ENCODE results near the gene ABHD2. TPM values are rescaled to one million over a fixed set of nuclear protein-coding genes. Genes with fewer than 3 reads are reported as not detected.

The ABHD2 gene
- total RNA-seq, 1 donor from 2014 or later: 202 TPM

DNA sequence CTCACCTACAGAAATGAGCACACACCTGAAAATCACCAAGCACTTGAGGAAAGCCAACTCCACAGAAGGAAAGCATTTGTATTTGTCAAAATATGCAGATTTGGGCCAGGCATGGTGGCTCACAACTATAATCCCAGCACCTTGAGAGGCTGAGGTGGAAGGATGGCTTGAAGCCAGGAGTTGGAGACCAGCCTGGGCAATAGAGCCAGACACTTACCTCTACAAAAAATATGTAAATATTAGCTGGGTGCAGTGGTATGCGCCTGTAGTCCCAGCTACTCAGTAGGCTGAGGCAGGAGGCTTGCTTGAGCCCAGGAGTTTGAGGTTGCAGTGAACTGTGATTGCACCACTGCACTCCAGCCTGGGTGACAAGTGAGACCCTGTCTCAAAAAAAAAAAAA, 120.8 kb downstream of the ABHD2 start:
- TF ChIP-seq, protein P1, sequence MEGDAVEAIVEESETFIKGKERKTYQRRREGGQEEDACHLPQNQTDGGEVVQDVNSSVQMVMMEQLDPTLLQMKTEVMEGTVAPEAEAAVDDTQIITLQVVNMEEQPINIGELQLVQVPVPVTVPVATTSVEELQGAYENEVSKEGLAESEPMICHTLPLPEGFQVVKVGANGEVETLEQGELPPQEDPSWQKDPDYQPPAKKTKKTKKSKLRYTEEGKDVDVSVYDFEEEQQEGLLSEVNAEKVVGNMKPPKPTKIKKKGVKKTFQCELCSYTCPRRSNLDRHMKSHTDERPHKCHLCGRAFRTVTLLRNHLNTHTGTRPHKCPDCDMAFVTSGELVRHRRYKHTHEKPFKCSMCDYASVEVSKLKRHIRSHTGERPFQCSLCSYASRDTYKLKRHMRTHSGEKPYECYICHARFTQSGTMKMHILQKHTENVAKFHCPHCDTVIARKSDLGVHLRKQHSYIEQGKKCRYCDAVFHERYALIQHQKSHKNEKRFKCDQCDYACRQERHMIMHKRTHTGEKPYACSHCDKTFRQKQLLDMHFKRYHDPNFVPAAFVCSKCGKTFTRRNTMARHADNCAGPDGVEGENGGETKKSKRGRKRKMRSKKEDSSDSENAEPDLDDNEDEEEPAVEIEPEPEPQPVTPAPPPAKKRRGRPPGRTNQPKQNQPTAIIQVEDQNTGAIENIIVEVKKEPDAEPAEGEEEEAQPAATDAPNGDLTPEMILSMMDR (IDR thresholded peaks at IDR 0.05): no peak
- intact Hi-C loops (cut with DNase I): no loop called here
- Histone ChIP-seq H3K36me3 (no peaks in the 10 kb centered on the region), H3K27me3 (ENCODE audit: low read depth) (no peaks in the 10 kb centered on the region), H3K4me3 (no peak overlapping the region), H3K9me3 (no peaks in the 10 kb centered on the region), H3K4me1 (peaks cover 9% of the 10 kb centered on the region), H3K27ac (no peak overlapping the region)
- DNase-seq (no peak), ATAC-seq (peak; percentile 67 to 74)

DNA sequence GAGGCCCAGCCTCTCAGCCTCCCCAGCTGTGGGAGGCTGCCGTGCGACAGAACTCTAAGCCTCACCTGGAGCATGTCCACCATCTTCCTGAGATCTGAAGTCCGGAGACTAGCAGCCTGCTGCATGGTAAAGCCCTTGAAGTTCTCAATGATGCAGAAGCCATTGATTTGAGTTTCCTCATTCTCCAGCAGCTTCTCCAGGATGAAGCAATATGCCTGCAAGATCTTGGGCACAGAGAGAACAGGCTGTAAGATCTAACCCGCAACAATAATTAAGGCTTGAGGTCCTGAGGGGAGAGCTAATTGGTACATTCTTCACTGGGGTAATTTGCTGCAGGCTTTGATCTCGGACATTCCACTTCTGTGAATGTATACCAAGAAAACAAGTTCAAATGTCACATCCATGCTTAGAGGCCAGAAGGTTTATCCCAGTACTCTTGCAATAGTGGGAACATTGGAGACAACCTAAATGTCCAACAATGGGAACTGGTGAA, 123.5 kb downstream of the ABHD2 start:
- intact Hi-C loops (cut with DNase I): no loop called here
- TF ChIP-seq, protein P1 (IDR thresholded peaks at IDR 0.05): no peak
- H3K9me3 ChIP-seq: no peaks in the 10 kb centered on the region
- H3K4me1 ChIP-seq: peaks cover 7% of the 10 kb centered on the region
- DNase-seq (no peak), ATAC-seq (no peak)
- H3K36me3 ChIP-seq: no peaks in the 10 kb centered on the region
- no peaks in the 10 kb centered on the region for H3K27me3 ChIP-seq (ENCODE audit: low read depth)
- H3K27ac ChIP-seq: no peak overlapping the region
- no peak overlapping the region for H3K4me3 ChIP-seq

DNA sequence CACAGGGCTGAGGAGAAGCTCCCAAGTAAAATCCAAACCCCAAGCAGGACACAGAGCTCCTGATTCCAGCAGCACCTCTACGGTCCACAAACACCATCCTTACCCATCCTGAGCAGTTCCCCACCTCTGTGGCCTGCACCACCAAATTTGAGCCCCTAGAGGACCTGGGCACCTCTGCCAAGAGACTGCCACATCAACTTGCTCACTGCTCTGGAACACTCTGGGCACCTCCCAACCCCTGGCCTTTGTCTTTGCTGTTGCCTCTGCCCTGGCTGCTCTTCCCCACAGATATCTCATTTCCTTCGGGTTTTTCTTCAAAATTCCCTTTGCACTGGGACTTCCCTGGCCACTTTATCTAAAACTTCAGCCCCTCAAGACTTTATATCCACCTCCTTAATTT, 127.4 kb downstream of the ABHD2 start:
- H3K4me3 ChIP-seq: no peak overlapping the region
- H3K4me1 ChIP-seq: no peaks in the 10 kb centered on the region
- TF ChIP-seq, protein P1 (IDR thresholded peaks at IDR 0.05): no peak
- intact Hi-C loops (cut with DNase I): no loop called here
- no peak for DNase-seq
- no peaks in the 10 kb centered on the region for H3K36me3 ChIP-seq
- no peak for ATAC-seq
- H3K27me3 ChIP-seq (ENCODE audit: low read depth): no peaks in the 10 kb centered on the region
- no peaks in the 10 kb centered on the region for H3K9me3 ChIP-seq
- H3K27ac ChIP-seq: no peak overlapping the region

DNA sequence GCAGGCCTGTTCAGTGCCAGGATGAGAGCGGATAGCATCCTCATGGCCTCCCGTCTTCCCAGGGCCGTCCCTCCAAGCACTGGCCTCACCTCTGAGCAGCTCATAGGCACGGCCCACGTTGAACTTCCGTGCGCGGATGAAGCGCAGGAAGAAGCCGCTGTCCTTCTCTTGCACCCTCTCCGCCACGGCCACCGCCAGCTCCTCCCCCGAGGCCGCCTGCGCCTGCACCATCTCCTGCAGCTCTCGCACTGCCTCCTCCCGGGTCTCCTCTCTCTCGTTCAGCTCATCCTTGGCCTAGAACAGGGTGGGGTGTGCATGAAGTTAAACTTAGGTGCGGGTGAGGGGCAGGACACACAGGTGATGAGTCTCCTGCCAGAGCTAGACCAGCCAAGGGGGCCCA, 128.8 kb downstream of the ABHD2 start:
- TF ChIP-seq, protein P1 (IDR thresholded peaks at IDR 0.05): no peak
- no peaks in the 10 kb centered on the region for H3K4me1 ChIP-seq
- intact Hi-C loops (cut with DNase I): no loop called here
- DNase-seq (no peak), ATAC-seq (no peak)
- no peak overlapping the region for H3K27ac ChIP-seq
- no peaks in the 10 kb centered on the region for H3K9me3 ChIP-seq
- no peaks in the 10 kb centered on the region for H3K36me3 ChIP-seq
- no peaks in the 10 kb centered on the region for H3K27me3 ChIP-seq (ENCODE audit: low read depth)
- no peak overlapping the region for H3K4me3 ChIP-seq

GRCh38 chr15:89217686-89218376, 129.6 kb downstream of the ABHD2 start:
- intact Hi-C loops (cut with DNase I): no loop called here
- no peaks in the 10 kb centered on the region for H3K27me3 ChIP-seq (ENCODE audit: low read depth)
- TF ChIP-seq, protein P1 (IDR thresholded peaks at IDR 0.05): no peak

More at GRCh38 chr15:89217686-89218376, 129.6 kb downstream of the ABHD2 start:
- no peak for ATAC-seq
- Histone ChIP-seq H3K9me3 (no peaks in the 10 kb centered on the region), H3K4me3 (no peak overlapping the region), H3K36me3 (no peaks in the 10 kb centered on the region), H3K4me1 (no peaks in the 10 kb centered on the region), H3K27ac (no peak overlapping the region)
- no peak for DNase-seq
